IMR-90 (cell line): Measurements from ENCODE around the gene LZTS3. TPM values are rescaled to one million over a fixed set of nuclear protein-coding genes. Genes with fewer than 3 reads are reported as not detected.
A peak's percentile ranks its signal among the peaks of the same experiment; 100 is the strongest.

Source experiments
- ATAC-seq: fragments of 200-7000 bp; cut with Tn5 transposase; 2 replicates; pipeline ENCODE4 v1.9.1; 2020; ENCODE audit warnings: low read depth, mild to moderate bottlenecking, moderate library complexity
- BruUV-seq: library from RNA; stranded (reverse); fragments of 400-500 nt; replicated peaks from 2 replicates; lab custom pipeline; 2021; lab: Mats Ljungman, UMichigan
- CTCF ChIA-PET: fragments of 300-600 bp; formaldehyde crosslinking; extraction: SDS; loops from one replicate; lab custom pipeline; 2021; ENCODE audit warnings: antibody characterized with exemption; lab: Yijun Ruan, JAX
- POLR2A ChIA-PET: fragments of 300-600 bp; sonication (Branson Sonifier 250); formaldehyde crosslinking; loops from one replicate; lab custom pipeline; 2022; ENCODE audit warnings: antibody characterized with exemption; ENCODE audit not compliant: unreplicated experiment; lab: Charles Lee
- DNase-seq: peaks from one replicate; pipeline ENCODE4 v3.0.0; 2013
- H2AFZ ChIP-seq: replicated peaks from 2 replicates; pipeline ENCODE3; 2013; ENCODE audit warnings: low read length, mild to moderate bottlenecking; ENCODE audit not compliant: poor library complexity
- H2AK5ac ChIP-seq: 2 replicates; pipeline ENCODE4 v1.6.1; 2013; ENCODE audit warnings: low read depth, low read length, inconsistent platforms
- H2AK9ac ChIP-seq: replicated peaks from 2 replicates; pipeline ENCODE3; 2013; ENCODE audit warnings: mild to moderate bottlenecking, low read depth, low read length, moderate library complexity; ENCODE audit not compliant: poor library complexity
- H2BK120ac ChIP-seq: 2 replicates; pipeline ENCODE4 v1.6.1; 2013; ENCODE audit warnings: low read depth, low read length, inconsistent platforms
- H2BK15ac ChIP-seq: 3 replicates; pipeline ENCODE4 v1.6.1; 2013; ENCODE audit warnings: low read depth, low read length, inconsistent platforms
- H2BK20ac ChIP-seq: 2 replicates; pipeline ENCODE4 v1.6.1; 2013; ENCODE audit warnings: low read depth, mild to moderate bottlenecking, inconsistent platforms, low read length, moderate library complexity
- H2BK5ac ChIP-seq: 2 replicates; pipeline ENCODE4 v1.6.1; 2013; ENCODE audit warnings: mild to moderate bottlenecking, low read depth, low read length, inconsistent platforms; ENCODE audit not compliant: poor library complexity, severe bottlenecking
- H3K14ac ChIP-seq: replicated peaks from 2 replicates; pipeline ENCODE4 v1.6.1; 2013; ENCODE audit warnings: low read depth, low read length, inconsistent platforms
- H3K18ac ChIP-seq: 2 replicates; pipeline ENCODE4 v1.6.1; 2013; ENCODE audit warnings: low read depth, low read length, control low read depth
- H3K23ac ChIP-seq: 2 replicates; pipeline ENCODE4 v1.6.1; 2013; ENCODE audit warnings: low read depth, low read length, inconsistent platforms
- H3K27ac ChIP-seq: 2 replicates; pipeline ENCODE4 v1.5.1; 2013; ENCODE audit warnings: mild to moderate bottlenecking, control low read depth, low read length; ENCODE audit not compliant: insufficient read depth
- H3K27me3 ChIP-seq: 2 replicates; pipeline ENCODE4 v1.6.1; 2013; ENCODE audit warnings: low read length; ENCODE audit not compliant: control insufficient read depth, insufficient read depth
- H3K36me3 ChIP-seq: 2 replicates; pipeline ENCODE4 v1.6.1; 2013; ENCODE audit warnings: low read length, mixed read lengths; ENCODE audit not compliant: control insufficient read depth, insufficient read depth
- H3K4ac ChIP-seq: 2 replicates; pipeline ENCODE4 v1.6.1; 2013; ENCODE audit warnings: low read depth, low read length, inconsistent platforms
- H3K4me1 ChIP-seq: 2 replicates; pipeline ENCODE4 v1.6.1; 2013; ENCODE audit warnings: low read length, mixed read lengths; ENCODE audit not compliant: control insufficient read depth, insufficient read depth
- H3K4me2 ChIP-seq: 2 replicates; pipeline ENCODE4 v1.6.1; 2013; ENCODE audit warnings: low read depth, mild to moderate bottlenecking, control low read depth, low read length, moderate library complexity
- H3K4me3 ChIP-seq: 2 replicates; pipeline ENCODE4 v1.5.1; 2013; ENCODE audit warnings: low read depth, mild to moderate bottlenecking, control low read depth, low read length, moderate library complexity; ENCODE audit not compliant: insufficient read depth
- H3K56ac ChIP-seq: 2 replicates; pipeline ENCODE4 v1.6.1; 2013; ENCODE audit warnings: low read length, inconsistent platforms; ENCODE audit not compliant: insufficient read depth; ENCODE audit errors: extremely low read depth
- H3K79me1 ChIP-seq, 2 experiments: 2 replicates each; pipeline ENCODE4 v1.6.1; 2013; ENCODE audit warnings: low read length in 2 of 2, inconsistent platforms in 1 of 2, low read depth in 1 of 2
- H3K9ac ChIP-seq: 2 replicates; pipeline ENCODE4 v1.6.1; 2013; ENCODE audit warnings: low read depth, low read length, control low read depth
- H3K9me1 ChIP-seq: 2 replicates; pipeline ENCODE4 v1.6.1; 2013; ENCODE audit warnings: low read length, inconsistent platforms; ENCODE audit not compliant: insufficient read depth
- H3K9me3 ChIP-seq: 2 replicates; pipeline ENCODE4 v1.6.1; 2013; ENCODE audit warnings: low read length; ENCODE audit not compliant: control insufficient read depth, insufficient read depth
- H4K20me1 ChIP-seq: 2 replicates; pipeline ENCODE4 v1.6.1; 2013; ENCODE audit warnings: low read length, inconsistent platforms; ENCODE audit not compliant: insufficient read depth
- H4K5ac ChIP-seq: 2 replicates; pipeline ENCODE4 v1.6.1; 2013; ENCODE audit warnings: mild to moderate bottlenecking, low read depth, low read length, control low read depth
- H4K8ac ChIP-seq, 2 experiments: 2 replicates each; pipeline ENCODE4 v1.6.1; 2013; ENCODE audit warnings: low read depth in 2 of 2, low read length in 2 of 2, control low read depth in 1 of 2, inconsistent platforms in 1 of 2
- H4K91ac ChIP-seq: 2 replicates; pipeline ENCODE4 v1.6.1; 2013; ENCODE audit warnings: low read depth, low read length, inconsistent platforms; ENCODE audit not compliant: insufficient read depth
- FOS ChIP-seq: fragments of 150-350 bp; IDR thresholded peaks from 2 replicates; pipeline ENCODE4 v1.6.1; 2016; ENCODE audit warnings: low read depth, low read length
- MXI1 ChIP-seq: IDR thresholded peaks from 2 replicates; pipeline ENCODE4 v1.6.1; 2012; ENCODE audit warnings: low read depth, mild to moderate bottlenecking, low read length, moderate library complexity, borderline replicate concordance
- RAD21 ChIP-seq: IDR thresholded peaks from 2 replicates; pipeline ENCODE4 v1.6.1; 2012; ENCODE audit warnings: low read length, improper control_type of control experiment
- WGBS, 2 experiments: methylation state at CpG; one replicate each; pipeline versions ENCODE4 v1.1.5 to v1.1.7; 2013; ENCODE audit warnings: missing lambda C conversion rate in 2 of 2; ENCODE audit not compliant: insufficient read length in 1 of 2; ENCODE audit errors: extremely low coverage in 2 of 2; 5-methylcytosine and 5-hydroxymethylcytosine counted together
- dilution Hi-C: fragments of 300-500 bp; cut with HindIII; formaldehyde crosslinking; loops from one replicate; pipeline ENCODE4 v1.14.3; 2018; ENCODE audit warnings: low sequenced_read_pairs; ENCODE audit not compliant: unreplicated experiment
- in situ Hi-C: fragments of 300-500 bp; cut with MboI; formaldehyde crosslinking; loops from 3 replicates; pipeline ENCODE4 v1.14.3; 2019; ENCODE audit warnings: low sequenced_read_pairs, inconsistent platforms, mixed read lengths
- intact Hi-C: fragments of 100-400 bp; cut with micrococcal nuclease; formaldehyde crosslinking; loops from 2 replicates; pipeline ENCODE4 v1.10.0; 2022
- polyA plus RNA-seq, 3 experiments: library from polyadenylated mRNA; depleted of rRNA; stranded (reverse); fragments of >200 nt; gene quantifications; 2 replicates each; pipeline ENCODE4 v1.2.3, GENCODE V29; 2012; ENCODE audit warnings: low replicate concordance in 1 of 3
- total RNA-seq: library from RNA; depleted of rRNA; stranded (reverse); fragments of >200 nt; gene quantifications from 2 replicates; pipeline ENCODE4 v1.2.3, GENCODE V29; 2012

LZTS3 gene
- total and polyA plus RNA-seq, 2 of the 4 experiments (the other 2 are of a cell fraction) = 1.4 to 3.2 TPM

DNA sequence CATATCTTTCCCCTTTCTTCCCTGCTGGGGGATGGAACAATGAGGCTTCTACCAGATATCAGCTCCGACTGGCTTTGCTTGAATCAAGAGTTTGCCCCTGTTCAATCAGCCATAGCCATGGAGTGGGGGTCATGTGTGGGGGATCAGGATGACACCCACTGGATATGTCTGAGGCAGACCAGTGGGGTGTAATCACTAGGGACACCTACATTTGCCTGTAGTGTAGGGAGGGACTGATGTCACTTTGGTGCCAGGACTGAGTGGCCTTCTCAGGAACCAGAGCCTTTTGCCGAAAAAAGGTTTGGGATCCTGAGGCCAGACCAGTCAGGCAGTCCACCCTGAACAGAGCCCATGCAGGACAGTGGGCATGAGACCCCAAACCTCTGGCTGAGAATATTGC lies 37.0 kb upstream of the LZTS3 start:
- Histone ChIP-seq H3K9me1 (peaks cover 15% of the 10 kb centered on the region), H3K9me3 (no peaks in the 10 kb centered on the region), H4K20me1 (no peaks in the 10 kb centered on the region), H2BK20ac (no peak overlapping the region), H2BK15ac (no peak overlapping the region), H3K9ac (peak overlapping the region; percentile 94), H3K23ac (peak overlapping the region; percentile 92), H2AK5ac (peak overlapping the region; percentile 72), H2BK120ac (no peak overlapping the region), H3K4ac (peak overlapping the region; percentile 99), H3K18ac (no peak overlapping the region), H3K4me1 (peaks cover 5% of the 10 kb centered on the region), H3K79me1 (peaks cover 20 to 69% of the 10 kb centered on the region in 2 experiments; a peak in 3 of 4 replicates), H2BK5ac (peak overlapping the region; percentile 90), H4K5ac (peak overlapping the region; percentile 89; the same call in 1 of the 2 replicates), H3K27ac (no peak overlapping the region), H3K36me3 (peaks cover 14% of the 10 kb centered on the region), H2AK9ac (peak overlapping the region; percentile 99), H3K14ac (peak overlapping the region; percentile 99), H4K91ac (peak overlapping the region; percentile 96; the same call in 1 of the 2 replicates), H3K56ac (peak overlapping the region; percentile 69; the same call in 1 of the 2 replicates), H3K4me3 (peak overlapping the region; percentile 86), H3K4me2 (peak overlapping the region; percentile 97), H3K27me3 (no peaks in the 10 kb centered on the region), H2AFZ (peak overlapping the region; percentile 100), H4K8ac (peak overlapping the region; percentile 99 to 100)
- ChIA-PET POLR2A (no interaction called here), CTCF (interaction anchor here (1.5 kb wide), 1 partner anchor 9 kb away, joined by 5 read pairs; no protein-coding TSS in a partner anchor)
- DNase-seq (no peak), ATAC-seq (no peak)
- no TSS peak for BruUV-seq
- intact Hi-C loops (loop anchor here (10.0 kb wide), 1 partner anchor 264 kb away; the partner anchor contains the start of gene ATRN), in situ Hi-C loops (no loop called here), dilution Hi-C loops (no loop called here)
- WGBS, 2 experiments = 60% methylated on average over 1 of the region's 2 CpGs; no CpG with 5 or more reads in 1 of the 2 experiments
- TF ChIP-seq FOS (no peak), MXI1 (no peak), RAD21 (no peak)
